ENCODE results near the gene GAL.

- TF ChIP-seq POLR2A (IDR thresholded peaks at IDR 0.05) (no peak), POLR2AphosphoS5 (IDR thresholded peaks at IDR 0.05) (no peak), EP300 (IDR thresholded peaks at IDR 0.05) (no peak)
- TF ChIP-seq, protein P1, sequence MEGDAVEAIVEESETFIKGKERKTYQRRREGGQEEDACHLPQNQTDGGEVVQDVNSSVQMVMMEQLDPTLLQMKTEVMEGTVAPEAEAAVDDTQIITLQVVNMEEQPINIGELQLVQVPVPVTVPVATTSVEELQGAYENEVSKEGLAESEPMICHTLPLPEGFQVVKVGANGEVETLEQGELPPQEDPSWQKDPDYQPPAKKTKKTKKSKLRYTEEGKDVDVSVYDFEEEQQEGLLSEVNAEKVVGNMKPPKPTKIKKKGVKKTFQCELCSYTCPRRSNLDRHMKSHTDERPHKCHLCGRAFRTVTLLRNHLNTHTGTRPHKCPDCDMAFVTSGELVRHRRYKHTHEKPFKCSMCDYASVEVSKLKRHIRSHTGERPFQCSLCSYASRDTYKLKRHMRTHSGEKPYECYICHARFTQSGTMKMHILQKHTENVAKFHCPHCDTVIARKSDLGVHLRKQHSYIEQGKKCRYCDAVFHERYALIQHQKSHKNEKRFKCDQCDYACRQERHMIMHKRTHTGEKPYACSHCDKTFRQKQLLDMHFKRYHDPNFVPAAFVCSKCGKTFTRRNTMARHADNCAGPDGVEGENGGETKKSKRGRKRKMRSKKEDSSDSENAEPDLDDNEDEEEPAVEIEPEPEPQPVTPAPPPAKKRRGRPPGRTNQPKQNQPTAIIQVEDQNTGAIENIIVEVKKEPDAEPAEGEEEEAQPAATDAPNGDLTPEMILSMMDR (IDR thresholded peaks at IDR 0.05) = no peak
These were observed 25.0 kb upstream of the GAL start for GRCh38 chr11:68659158-68659921.

Measured in suprapubic skin (tissue), 4 donors.